Measurements from ENCODE around the gene LSM12. TPM values are rescaled to one million over a fixed set of nuclear protein-coding genes. Genes with fewer than 3 reads are reported as not detected.
A peak's percentile ranks its signal among the peaks of the same experiment; 100 is the strongest.

Gene LSM12
- polyA plus RNA-seq, 1 of the 3 experiments (the other 2 are of a cell fraction) = 26.6 TPM

- Histone ChIP-seq H2AFZ (ENCODE audit: low read depth) (0 out of 2 replicates have a peak overlapping the region, but pooled peaks have one; percentile 77), H4K20me1 (ENCODE audit: insufficient read depth) (peaks cover 18% of the 10 kb centered on the region), H3K9me3 (no peaks in the 10 kb centered on the region), H3K4me3 (ENCODE audit: low read depth in 2 of 2, low read length in 1 of 2) (no peak overlapping the region), H3K9ac (no peak overlapping the region), H3K9me2 (no peaks in the 10 kb centered on the region), H3K36me3 (replicated peaks in 1 of 2; ENCODE audit: control insufficient read depth in 1 of 2, insufficient read depth in 2 of 2, low read length in 1 of 2) (peaks cover 11 to 21% of the 10 kb centered on the region in 2 experiments), H3K27me3 (ENCODE audit: insufficient read depth) (no peaks in the 10 kb centered on the region), H3K4me2 (no peak overlapping the region), H3K79me2 (ENCODE audit: insufficient read depth) (peaks cover 58% of the 10 kb centered on the region), H3K4me1 (ENCODE audit: control insufficient read depth in 1 of 2, insufficient read depth in 2 of 2, low read depth in 1 of 2, low read length in 1 of 2) (peaks cover 11 to 13% of the 10 kb centered on the region in 2 experiments), H3K27ac (ENCODE audit: low read depth in 2 of 2, low read length in 1 of 2) (no peak overlapping the region; a peak in 1 of 4 replicates), H3F3A (replicated peaks; ENCODE audit: insufficient read depth) (peaks cover 37% of the 10 kb centered on the region)
- TF ChIP-seq POLR2AphosphoS5 (IDR thresholded peaks at IDR 0.05; ENCODE audit: low read depth, low read length) (no peak), FOXJ3 (CRISPR knock-in tag; IDR thresholded peaks at IDR 0.05) (no peak), GABPA (IDR thresholded peaks at IDR 0.05; ENCODE audit: low read depth) (no peak), RCOR1 (IDR thresholded peaks at IDR 0.05; ENCODE audit: low read length) (no peak), GATA2 (CRISPR knock-in tag; IDR thresholded peaks at IDR 0.05) (no peak), NRF1 (IDR thresholded peaks at IDR 0.05; ENCODE audit: low read depth, low read length) (no peak)
- CTCF ChIA-PET = interaction anchor here (0.6 kb wide), 1 partner anchor 26 kb away, joined by 3 read pairs; no protein-coding TSS in a partner anchor
- POLR2A ChIA-PET = interaction anchor here (1.2 to 1.9 kb wide), 2 partner anchors 14 to 25 kb away, joined by 3 to 4 read pairs; no protein-coding TSS in a partner anchor
- no peak for DNase-seq
- 97% methylated on average over 9 of the region's 9 CpGs for WGBS (ENCODE audit: low lambda C conversion rate)
Measured at GRCh38 chr17:44067545-44067940, 1.1 kb upstream of the LSM12 start.

- no peaks in the 10 kb centered on the region for H3K9me2 ChIP-seq
- H3K4me3 ChIP-seq (ENCODE audit: low read depth in 2 of 2, low read length in 1 of 2) = peak overlapping the region; percentile 69 to 70
- peak overlapping the region; percentile 92 to 98 for H3K27ac ChIP-seq (ENCODE audit: low read depth in 2 of 2, low read length in 1 of 2)
- H3K79me2 ChIP-seq (ENCODE audit: insufficient read depth) = peaks cover 61% of the 10 kb centered on the region
- H3K9ac ChIP-seq = peak overlapping the region; percentile 95
- WGBS (ENCODE audit: low lambda C conversion rate) = 1% methylated on average over 9 of the region's 9 CpGs
- H3K4me1 ChIP-seq (ENCODE audit: control insufficient read depth in 1 of 2, insufficient read depth in 2 of 2, low read depth in 1 of 2, low read length in 1 of 2) = peaks cover 4 to 13% of the 10 kb centered on the region in 2 experiments; a peak in 3 of 4 replicates
- no peak for DNase-seq
- H3K9me3 ChIP-seq = no peaks in the 10 kb centered on the region
- peak overlapping the region; percentile 62 for H2AFZ ChIP-seq (ENCODE audit: low read depth)
- no peaks in the 10 kb centered on the region for H3K27me3 ChIP-seq (ENCODE audit: insufficient read depth)
- TF ChIP-seq PBX3 (IDR thresholded peaks at IDR 0.05) = no peak
- 0 out of 2 replicates have a peak, but pooled peaks have one; percentile 5 for TF ChIP-seq MXI1 (IDR thresholded peaks at IDR 0.05; ENCODE audit: low read depth, low read length)
- peaks cover 29% of the 10 kb centered on the region for H4K20me1 ChIP-seq (ENCODE audit: insufficient read depth)
- peaks cover 26% of the 10 kb centered on the region for H3F3A ChIP-seq (replicated peaks; ENCODE audit: insufficient read depth)
- H3K4me2 ChIP-seq = peak overlapping the region; percentile 83
- ChIA-PET POLR2A (interaction anchor here (0.6 to 1.9 kb wide), 7 partner anchors 13 to 370 kb away, joined by 3 to 8 read pairs (median 4); partner anchors contain the start of genes HDAC5, TMEM101 and TMUB2), CTCF (interaction anchor here (0.7 to 1.6 kb wide), 4 partner anchors 18 to 59 kb away, joined by 3 to 6 read pairs (median 4); partner anchors contain the start of gene HDAC5)
- peaks cover 11 to 29% of the 10 kb centered on the region in 2 experiments for H3K36me3 ChIP-seq (replicated peaks in 1 of 2; ENCODE audit: control insufficient read depth in 1 of 2, insufficient read depth in 2 of 2, low read length in 1 of 2)
Measured at GRCh38 chr17:44065668-44066203, 735 bp downstream of the LSM12 start.
